Osteocyte (in vitro differentiated cells): ENCODE measurements around the gene POLRMT. TPM values are rescaled to one million over a fixed set of nuclear protein-coding genes. Genes with fewer than 3 reads are reported as not detected.

Source experiments
- DNase-seq: peaks from one replicate; pipeline ENCODE4 v3.0.0; 2021; ENCODE audit warnings: mixed read lengths; ENCODE audit not compliant: unreplicated experiment; ENCODE audit errors: extremely low spot score
- H3K27ac Mint-ChIP-seq: one replicate; pipeline ENCODE4 v1.8.0; 2021; ENCODE audit warnings: mild to moderate bottlenecking, mixed read lengths; ENCODE audit not compliant: unreplicated experiment
- H3K27me3 Mint-ChIP-seq: one replicate; pipeline ENCODE4 v1.8.0; 2021; ENCODE audit warnings: mixed read lengths; ENCODE audit not compliant: unreplicated experiment
- H3K36me3 Mint-ChIP-seq: one replicate; pipeline ENCODE4 v1.8.0; 2021; ENCODE audit warnings: mixed read lengths; ENCODE audit not compliant: unreplicated experiment
- H3K4me1 Mint-ChIP-seq: one replicate; pipeline ENCODE4 v1.8.0; 2021; ENCODE audit warnings: mixed read lengths; ENCODE audit not compliant: unreplicated experiment
- H3K4me3 Mint-ChIP-seq: one replicate; pipeline ENCODE4 v1.8.0; 2021; ENCODE audit warnings: mild to moderate bottlenecking, moderate library complexity, mixed read lengths; ENCODE audit not compliant: unreplicated experiment
- H3K9me3 Mint-ChIP-seq: one replicate; pipeline ENCODE4 v1.8.0; 2021; ENCODE audit warnings: mixed read lengths; ENCODE audit not compliant: unreplicated experiment
- CTCF ChIP-seq: fragments of 200-600 bp; sonication (generic); IDR thresholded peaks from 2 replicates; pipeline ENCODE4 v1.5.0; 2021; ENCODE audit warnings: antibody characterized with exemption, mild to moderate bottlenecking, moderate library complexity
- total RNA-seq: library from RNA; stranded (reverse); gene quantifications from 2 replicates; pipeline ENCODE4 v1.2.1, GENCODE V29; 2021

Gene POLRMT
- total RNA-seq, 1 donor from 2014 or later = 44.6 TPM

DNA sequence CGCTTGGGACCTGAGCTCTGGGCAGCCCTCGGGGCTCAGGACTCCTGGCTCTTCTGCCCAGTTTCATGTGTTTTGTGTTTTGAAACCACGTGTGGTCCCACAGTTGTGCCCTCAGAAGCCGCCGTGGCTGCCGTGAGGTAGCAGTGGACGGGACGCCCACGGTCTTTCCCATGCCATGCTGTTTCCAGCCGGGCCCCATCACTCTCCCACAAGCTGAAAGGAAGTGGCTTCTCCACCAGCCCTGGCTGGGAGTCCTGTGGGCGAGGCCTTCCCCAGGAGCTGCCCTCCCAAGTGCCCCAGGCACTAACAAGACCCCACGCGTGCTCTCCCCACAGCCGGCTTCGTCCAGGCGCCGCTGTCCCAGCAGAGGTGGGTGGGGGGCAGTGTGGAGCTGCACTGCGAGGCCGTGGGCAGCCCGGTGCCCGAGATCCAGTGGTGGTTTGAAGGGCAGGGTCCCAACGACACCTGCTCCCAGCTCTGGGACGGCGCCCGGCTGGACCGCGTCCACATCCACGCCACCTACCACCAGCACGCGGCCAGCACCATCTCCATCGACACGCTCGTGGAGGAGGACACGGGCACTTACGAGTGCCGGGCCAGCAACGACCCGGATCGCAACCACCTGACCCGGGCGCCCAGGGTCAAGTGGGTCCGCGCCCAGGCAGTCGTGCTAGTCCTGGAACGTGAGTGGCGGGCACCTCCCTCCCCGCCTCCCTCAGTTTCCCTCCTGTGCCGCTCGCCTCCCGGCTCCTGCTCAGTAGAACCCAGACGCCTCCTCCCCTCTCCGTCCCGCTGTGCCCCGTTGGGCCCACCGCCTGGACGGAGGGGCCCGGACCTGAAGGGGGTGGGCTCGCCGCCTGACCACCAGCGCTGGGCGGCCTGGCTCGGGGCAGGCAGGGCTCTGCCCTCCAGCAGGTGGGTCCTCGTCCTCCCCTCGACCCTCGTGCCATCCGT is 55.6 kb downstream of the POLRMT start:
- no peaks in the 10 kb centered on the region for H3K9me3 Mint-ChIP-seq
- peaks cover 37% of the 10 kb centered on the region for H3K4me1 Mint-ChIP-seq
- no peaks in the 10 kb centered on the region for H3K27me3 Mint-ChIP-seq
- TF ChIP-seq CTCF = no peak
- H3K36me3 Mint-ChIP-seq = peaks cover 1% of the 10 kb centered on the region
- DNase-seq = no peak
- no peak overlapping the region for H3K27ac Mint-ChIP-seq
- H3K4me3 Mint-ChIP-seq = no peak overlapping the region

DNA sequence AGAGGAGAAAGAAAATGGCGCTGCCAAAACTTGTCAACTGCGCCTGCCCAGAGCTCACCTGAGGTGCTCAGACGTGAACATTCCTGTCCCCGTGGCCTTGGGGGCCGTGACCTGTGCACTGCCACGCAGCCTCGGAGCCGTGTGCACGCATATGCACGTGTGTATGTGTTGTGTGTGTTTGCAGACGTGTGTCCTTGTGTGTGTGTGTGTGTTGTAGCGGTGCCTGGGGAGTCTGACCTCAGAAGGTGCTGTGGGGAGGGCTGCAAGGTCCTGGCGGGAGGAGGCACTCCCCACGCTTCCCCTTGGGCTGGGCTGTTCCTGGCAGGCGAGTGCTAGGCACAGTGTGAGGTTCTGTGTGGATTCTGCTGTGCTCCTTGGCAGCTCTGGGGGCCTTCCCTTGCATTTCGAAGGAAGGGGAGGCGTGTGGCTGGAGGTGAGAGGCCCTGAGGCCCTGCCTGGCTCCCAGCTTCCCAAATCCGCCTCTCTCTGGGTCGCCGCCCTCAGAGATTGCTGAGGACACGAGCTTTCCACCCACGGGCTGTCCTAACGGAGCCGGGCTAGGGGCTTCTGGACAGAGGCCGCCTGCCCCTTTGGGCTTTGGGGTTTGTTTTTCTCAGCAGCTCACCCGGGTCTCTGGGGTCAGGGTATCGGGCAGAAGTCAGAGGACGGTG is 56.4 kb downstream of the POLRMT start:
- peaks cover 40% of the 10 kb centered on the region for H3K4me1 Mint-ChIP-seq
- no peaks in the 10 kb centered on the region for H3K36me3 Mint-ChIP-seq
- no peaks in the 10 kb centered on the region for H3K27me3 Mint-ChIP-seq
- H3K4me3 Mint-ChIP-seq = no peak overlapping the region
- H3K9me3 Mint-ChIP-seq = no peaks in the 10 kb centered on the region
- no peak for DNase-seq
- H3K27ac Mint-ChIP-seq = peak overlapping the region; percentile 74
- TF ChIP-seq CTCF = no peak

DNA sequence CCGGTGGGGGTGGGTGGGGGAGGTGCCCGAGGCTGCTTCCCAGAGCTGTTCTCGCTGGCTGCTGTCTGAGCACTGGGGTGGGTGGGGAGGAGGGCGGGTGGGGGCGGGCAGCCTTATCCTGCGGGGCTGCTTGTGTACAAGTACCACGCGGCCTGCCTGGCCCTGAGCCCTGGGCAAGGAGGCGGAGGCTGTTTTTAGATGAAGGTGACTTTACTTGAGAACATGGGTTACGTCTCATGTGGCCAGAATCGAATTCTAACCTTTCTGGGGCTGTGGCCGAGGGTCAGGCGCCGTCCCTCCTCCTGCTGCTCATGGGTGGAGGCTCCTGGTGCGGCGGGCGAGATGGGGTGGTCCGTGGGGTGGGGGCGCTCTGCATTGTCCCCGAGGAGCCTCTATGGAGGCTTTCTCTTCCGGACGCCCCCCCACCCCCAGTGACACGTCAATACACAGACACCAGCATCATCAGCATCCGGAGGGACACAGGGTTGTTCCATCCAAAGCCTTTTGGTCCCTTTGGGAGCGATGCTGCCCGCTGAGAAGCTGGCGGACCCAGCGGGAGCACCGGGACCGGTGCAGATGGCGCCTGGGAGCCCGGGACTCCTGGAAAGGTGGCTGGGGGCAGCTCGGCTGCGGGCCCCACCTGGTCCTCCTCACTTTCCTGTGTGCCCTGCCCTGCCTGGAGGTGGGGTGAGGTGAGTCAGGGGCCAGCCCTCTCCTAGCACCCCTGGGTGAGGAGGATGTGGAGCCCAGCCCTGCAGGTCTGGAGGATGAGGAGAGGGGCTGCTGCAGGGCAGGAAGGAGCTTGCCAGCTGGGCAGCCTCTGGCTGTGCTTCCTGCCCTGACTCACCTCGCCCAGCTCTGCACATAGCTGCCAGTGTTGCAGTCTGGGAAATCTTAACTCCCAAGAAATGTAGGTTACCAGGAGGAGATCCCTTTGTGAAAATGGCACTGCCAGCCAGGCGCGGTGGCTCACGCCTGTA is 57.5 kb downstream of the POLRMT start:
- Mint-ChIP-seq H3K27ac (peak overlapping the region; percentile 89), H3K4me1 (peaks cover 50% of the 10 kb centered on the region), H3K4me3 (peak overlapping the region; percentile 84), H3K36me3 (no peaks in the 10 kb centered on the region), H3K9me3 (no peaks in the 10 kb centered on the region), H3K27me3 (no peaks in the 10 kb centered on the region)
- no peak for TF ChIP-seq CTCF
- DNase-seq = peak; percentile 83

DNA sequence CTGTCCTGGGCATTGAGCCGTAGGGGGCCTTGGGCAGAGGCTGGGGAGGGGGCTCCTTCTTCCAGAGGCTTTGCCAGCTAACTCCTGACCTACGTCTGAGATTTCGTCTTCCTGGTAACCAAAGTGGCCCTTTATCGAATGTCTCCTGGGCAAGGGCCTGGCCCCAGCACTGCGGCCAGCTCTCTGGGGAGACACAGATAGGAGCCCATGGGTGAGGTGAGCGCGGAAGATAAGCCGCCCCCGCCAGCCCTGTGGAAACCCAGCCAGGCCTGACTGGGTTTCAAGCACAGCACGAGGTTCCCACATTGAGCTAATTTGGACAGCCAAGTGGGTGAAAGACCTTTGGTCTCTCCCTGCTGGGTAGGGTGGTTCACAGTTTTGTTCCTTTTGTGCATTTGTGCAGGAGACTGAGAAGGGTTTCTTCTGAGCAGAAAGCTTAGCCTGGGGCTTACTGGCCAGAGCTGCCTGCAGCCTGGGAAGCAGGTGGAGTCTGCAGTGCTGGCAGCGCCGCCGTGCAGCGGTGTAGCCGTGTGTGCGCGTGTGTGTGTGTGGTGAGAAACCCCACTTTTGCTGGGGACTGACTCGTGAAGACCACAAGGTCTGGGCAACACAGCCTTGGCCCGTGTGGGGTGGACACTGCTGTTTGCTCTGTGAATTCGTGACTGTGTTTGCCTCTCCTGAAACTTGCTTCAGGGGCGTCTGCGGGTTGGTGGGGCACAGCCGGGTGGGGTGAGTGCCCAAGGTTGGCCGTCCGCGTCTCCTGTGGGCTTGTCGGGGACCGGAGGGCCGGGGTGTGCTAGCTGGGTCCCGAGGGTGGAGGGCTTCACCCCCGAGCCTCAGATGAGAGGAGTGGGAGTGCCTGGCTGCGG is 58.4 kb downstream of the POLRMT start:
- no peaks in the 10 kb centered on the region for H3K36me3 Mint-ChIP-seq
- peak overlapping the region; percentile 84 for H3K4me3 Mint-ChIP-seq
- no peaks in the 10 kb centered on the region for H3K27me3 Mint-ChIP-seq
- peak; percentile 83 for DNase-seq
- no peaks in the 10 kb centered on the region for H3K9me3 Mint-ChIP-seq
- peak overlapping the region; percentile 89 for H3K27ac Mint-ChIP-seq
- H3K4me1 Mint-ChIP-seq = peaks cover 51% of the 10 kb centered on the region
- TF ChIP-seq CTCF = no peak
